Central memory CD8-positive, alpha-beta T cell (primary cell): ENCODE results near the gene RBMS3.

Experiments
- ATAC-seq: fragments of 150-1000 bp; cut with Tn5 transposase; replicated peaks from 2 replicates; pipeline ENCODE4 v1.10.0; 2022; ENCODE audit warnings: mild to moderate bottlenecking, moderate FRiP score, moderate number of reproducible peaks; ENCODE audit not compliant: poor library complexity, severe bottlenecking; ENCODE audit errors: extremely low read depth
- DNase-seq, 2 donors: peaks; one replicate each; pipeline ENCODE4 v3.0.0; 2021; ENCODE audit warnings: low spot score in 2 of 2
- H3K27ac Mint-ChIP-seq: one replicate; pipeline ENCODE4 v1.8.0; 2022; ENCODE audit warnings: low read depth, mild to moderate bottlenecking, moderate library complexity, mixed read lengths
- H3K27me3 Mint-ChIP-seq: one replicate; pipeline ENCODE4 v1.8.0; 2022; ENCODE audit warnings: mixed read lengths
- H3K36me3 Mint-ChIP-seq: one replicate; pipeline ENCODE4 v1.8.0; 2022; ENCODE audit warnings: mild to moderate bottlenecking, moderate library complexity, mixed read lengths; ENCODE audit not compliant: insufficient read depth
- H3K4me1 Mint-ChIP-seq: one replicate; pipeline ENCODE4 v1.8.0; 2022; ENCODE audit warnings: mixed read lengths
- H3K4me3 Mint-ChIP-seq: one replicate; pipeline ENCODE4 v1.8.0; 2022; ENCODE audit warnings: mild to moderate bottlenecking, moderate library complexity, mixed read lengths
- H3K9me3 Mint-ChIP-seq: one replicate; pipeline ENCODE4 v1.8.0; 2022; ENCODE audit warnings: mixed read lengths

Gene RBMS3

GRCh38 chr3:29281344-29282241 is 722 bp downstream of the RBMS3 start:
- H3K4me1 Mint-ChIP-seq, result peaks cover 19% of the 10 kb centered on the region
- DNase-seq, result no peak
- peak overlapping the region; percentile 89 for H3K27ac Mint-ChIP-seq

GRCh38 chr3:29282427-29283230 is 1.8 kb downstream of the RBMS3 start:
- Mint-ChIP-seq H3K9me3 (no peaks in the 10 kb centered on the region), H3K4me1 (peaks cover 19% of the 10 kb centered on the region), H3K4me3 (peak overlapping the region; percentile 72), H3K36me3 (peaks cover 2% of the 10 kb centered on the region), H3K27ac (no peak overlapping the region), H3K27me3 (peaks cover 26% of the 10 kb centered on the region)
- DNase-seq (no peak), ATAC-seq (no peak)

More at GRCh38 chr3:29281344-29282241, 722 bp downstream of the RBMS3 start:
- H3K9me3 Mint-ChIP-seq, result no peaks in the 10 kb centered on the region
- H3K4me3 Mint-ChIP-seq, result peak overlapping the region; percentile 72
- H3K36me3 Mint-ChIP-seq, result peaks cover 2% of the 10 kb centered on the region
- peaks cover 26% of the 10 kb centered on the region for H3K27me3 Mint-ChIP-seq
- no peak for ATAC-seq

- H3K4me3 Mint-ChIP-seq, result no peak overlapping the region
- no peak for ATAC-seq
- no peak for DNase-seq
- peaks cover 2% of the 10 kb centered on the region for H3K36me3 Mint-ChIP-seq
- H3K27ac Mint-ChIP-seq, result no peak overlapping the region
- H3K9me3 Mint-ChIP-seq, result no peaks in the 10 kb centered on the region
- H3K27me3 Mint-ChIP-seq, result peaks cover 26% of the 10 kb centered on the region
- H3K4me1 Mint-ChIP-seq, result peaks cover 19% of the 10 kb centered on the region
These were observed 2.6 kb downstream of the RBMS3 start for GRCh38 chr3:29283231-29284119.

GRCh38 chr3:29284497-29284896 is 3.6 kb downstream of the RBMS3 start:
- Mint-ChIP-seq H3K4me1 (peaks cover 19% of the 10 kb centered on the region), H3K4me3 (no peak overlapping the region), H3K27ac (no peak overlapping the region), H3K36me3 (peaks cover 2% of the 10 kb centered on the region), H3K27me3 (peaks cover 26% of the 10 kb centered on the region), H3K9me3 (no peaks in the 10 kb centered on the region)
- DNase-seq (no peak), ATAC-seq (no peak)

GRCh38 chr3:29285471-29286071 is 4.7 kb downstream of the RBMS3 start:
- H3K4me1 Mint-ChIP-seq, result peaks cover 16% of the 10 kb centered on the region
- H3K4me3 Mint-ChIP-seq, result no peak overlapping the region
- no peaks in the 10 kb centered on the region for H3K9me3 Mint-ChIP-seq
- no peak for DNase-seq
- no peak overlapping the region for H3K27ac Mint-ChIP-seq
- no peak for ATAC-seq
- peaks cover 25% of the 10 kb centered on the region for H3K27me3 Mint-ChIP-seq
- peaks cover 2% of the 10 kb centered on the region for H3K36me3 Mint-ChIP-seq

- DNase-seq (no peak), ATAC-seq (no peak)
- no peak overlapping the region for H3K27ac Mint-ChIP-seq
- H3K27me3 Mint-ChIP-seq, result peaks cover 14% of the 10 kb centered on the region
- H3K4me3 Mint-ChIP-seq, result no peak overlapping the region
- peaks cover 5% of the 10 kb centered on the region for H3K4me1 Mint-ChIP-seq
- no peaks in the 10 kb centered on the region for H3K9me3 Mint-ChIP-seq
- no peaks in the 10 kb centered on the region for H3K36me3 Mint-ChIP-seq
These were observed 5.8 kb downstream of the RBMS3 start for GRCh38 chr3:29286478-29287240.

- Mint-ChIP-seq H3K4me1 (no peaks in the 10 kb centered on the region), H3K9me3 (no peaks in the 10 kb centered on the region), H3K36me3 (no peaks in the 10 kb centered on the region), H3K27me3 (no peaks in the 10 kb centered on the region), H3K4me3 (no peak overlapping the region), H3K27ac (no peak overlapping the region)
- DNase-seq, result no peak
- no peak for ATAC-seq
These were observed 9.7 kb downstream of the RBMS3 start for GRCh38 chr3:29290596-29290995.

GRCh38 chr3:29291260-29291981 is 10.6 kb downstream of the RBMS3 start:
- Mint-ChIP-seq H3K27me3 (no peaks in the 10 kb centered on the region), H3K36me3 (no peaks in the 10 kb centered on the region), H3K27ac (no peak overlapping the region), H3K4me3 (no peak overlapping the region), H3K9me3 (no peaks in the 10 kb centered on the region), H3K4me1 (no peaks in the 10 kb centered on the region)
- no peak for ATAC-seq
- no peak for DNase-seq

GRCh38 chr3:29291982-29292363 is 11.1 kb downstream of the RBMS3 start:
- Mint-ChIP-seq H3K36me3 (no peaks in the 10 kb centered on the region), H3K4me1 (no peaks in the 10 kb centered on the region), H3K27me3 (no peaks in the 10 kb centered on the region), H3K4me3 (no peak overlapping the region), H3K27ac (no peak overlapping the region), H3K9me3 (no peaks in the 10 kb centered on the region)
- DNase-seq (no peak), ATAC-seq (no peak)

- H3K27ac Mint-ChIP-seq, result no peak overlapping the region
- no peaks in the 10 kb centered on the region for H3K9me3 Mint-ChIP-seq
- ATAC-seq (no peak), DNase-seq (no peak)
- no peak overlapping the region for H3K4me3 Mint-ChIP-seq
- H3K4me1 Mint-ChIP-seq, result no peaks in the 10 kb centered on the region
- H3K36me3 Mint-ChIP-seq, result no peaks in the 10 kb centered on the region
- H3K27me3 Mint-ChIP-seq, result no peaks in the 10 kb centered on the region
These were observed 12.6 kb downstream of the RBMS3 start for GRCh38 chr3:29293421-29293820.

- Mint-ChIP-seq H3K4me3 (no peak overlapping the region), H3K27ac (no peak overlapping the region), H3K27me3 (no peaks in the 10 kb centered on the region), H3K36me3 (peaks cover 1% of the 10 kb centered on the region), H3K4me1 (no peaks in the 10 kb centered on the region), H3K9me3 (peaks cover 6% of the 10 kb centered on the region)
- no peak for ATAC-seq
- DNase-seq, result no peak
These were observed 17.1 kb downstream of the RBMS3 start for GRCh38 chr3:29297998-29298397.
